Peyer's patch (tissue), 4 donors: ENCODE results near the gene CCM2. TPM values are rescaled to one million over a fixed set of nuclear protein-coding genes. Genes with fewer than 3 reads are reported as not detected.

Experiments
- DNase-seq, 3 donors: peaks; one replicate each; pipeline ENCODE4 v3.0.0-alpha.2; 2017 to 2019
- H3K27ac ChIP-seq, 4 donors: fragments of 200-600 bp; sonication (generic); one replicate each; pipeline ENCODE4 v1.5.1; 2016 to 2019
- H3K27me3 ChIP-seq, 2 donors: fragments of 200-600 bp; sonication (generic); one replicate each; pipeline ENCODE4 v1.5.1; 2019
- H3K36me3 ChIP-seq, 3 donors: fragments of 200-600 bp; sonication (generic); one replicate each; pipeline ENCODE4 v1.5.1; 2016 to 2019
- H3K4me1 ChIP-seq, 4 donors: fragments of 200-600 bp; sonication (generic); one replicate each; pipeline ENCODE4 v1.5.1; 2016 to 2019
- H3K4me3 ChIP-seq, 4 donors: fragments of 200-600 bp; sonication (generic); 1 replicate in 3 of 4; 2 replicates in 1 of 4; pipeline ENCODE4 v1.5.1; 2016 to 2019; ENCODE audit warnings: mild to moderate bottlenecking in 1 of 4
- H3K9me3 ChIP-seq, 4 donors: fragments of 200-600 bp; sonication (generic); one replicate each; pipeline ENCODE4 v1.5.1; 2016 to 2019; ENCODE audit warnings: mild to moderate bottlenecking in 1 of 4
- POLR2A ChIP-seq, 2 donors: fragments of 450-650 bp; IDR thresholded peaks; one replicate each; pipeline ENCODE4 v1.5.1; 2017; ENCODE audit warnings: antibody characterized with exemption in 2 of 2, mild to moderate bottlenecking in 2 of 2, moderate library complexity in 2 of 2
- total RNA-seq, 4 donors: library from RNA; depleted of rRNA; stranded (reverse); fragments of >200 nt; gene quantifications; one replicate each; pipeline ENCODE4 v1.1.0, GENCODE V29; 2016
- TF ChIP-seq, protein P1 (sequence below), 6 experiments: fragments of 450-650 bp in 4 of 6; fragments of 200-600 bp in 2 of 6; sonication (generic) in 1 of 6; IDR thresholded peaks; one replicate each; pipeline ENCODE4 v1.5.1; 2017 to 2019; ENCODE audit warnings: antibody characterized with exemption in 6 of 6, mild to moderate bottlenecking in 3 of 6, moderate library complexity in 1 of 6

Gene CCM2
- total RNA-seq, 4 donors from 2014 or later: 23.3 to 49.5 (median 32.5) TPM

DNA sequence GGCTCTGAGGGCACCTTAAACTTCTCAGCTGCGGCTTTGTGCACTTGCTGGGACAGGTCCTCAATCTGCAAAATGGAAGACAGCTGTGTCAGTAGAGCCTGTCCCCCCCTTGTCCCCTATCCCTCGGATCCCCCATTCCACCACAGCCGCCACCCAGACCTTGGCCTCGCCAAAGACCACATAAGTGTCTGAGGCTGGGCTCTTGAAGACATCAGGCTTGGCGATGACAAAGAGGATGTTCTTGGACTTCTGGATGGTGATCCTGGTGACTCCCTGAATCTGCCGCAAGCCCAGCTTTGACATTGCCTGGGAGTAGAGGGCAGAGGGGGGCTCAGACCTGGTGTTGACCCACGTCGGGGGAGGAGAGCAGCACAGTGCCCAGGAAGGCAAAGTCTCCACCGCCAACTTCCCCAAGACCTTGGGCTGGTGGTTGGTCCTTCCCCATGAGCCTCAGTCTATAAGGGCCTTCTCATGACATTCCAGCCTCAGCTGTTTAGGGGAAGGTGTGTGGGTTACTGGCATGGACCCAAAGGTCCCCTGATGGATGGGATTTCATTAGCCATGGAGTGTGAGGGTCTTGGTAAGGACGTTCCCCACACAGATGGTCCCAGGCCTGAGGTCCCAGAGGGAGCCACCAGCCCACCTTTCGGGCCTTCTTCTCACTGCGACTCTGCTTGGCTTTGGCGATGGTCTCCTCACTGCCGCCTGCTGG, 81.1 kb downstream of the CCM2 start:
- no peak for DNase-seq
- TF ChIP-seq, protein P1, sequence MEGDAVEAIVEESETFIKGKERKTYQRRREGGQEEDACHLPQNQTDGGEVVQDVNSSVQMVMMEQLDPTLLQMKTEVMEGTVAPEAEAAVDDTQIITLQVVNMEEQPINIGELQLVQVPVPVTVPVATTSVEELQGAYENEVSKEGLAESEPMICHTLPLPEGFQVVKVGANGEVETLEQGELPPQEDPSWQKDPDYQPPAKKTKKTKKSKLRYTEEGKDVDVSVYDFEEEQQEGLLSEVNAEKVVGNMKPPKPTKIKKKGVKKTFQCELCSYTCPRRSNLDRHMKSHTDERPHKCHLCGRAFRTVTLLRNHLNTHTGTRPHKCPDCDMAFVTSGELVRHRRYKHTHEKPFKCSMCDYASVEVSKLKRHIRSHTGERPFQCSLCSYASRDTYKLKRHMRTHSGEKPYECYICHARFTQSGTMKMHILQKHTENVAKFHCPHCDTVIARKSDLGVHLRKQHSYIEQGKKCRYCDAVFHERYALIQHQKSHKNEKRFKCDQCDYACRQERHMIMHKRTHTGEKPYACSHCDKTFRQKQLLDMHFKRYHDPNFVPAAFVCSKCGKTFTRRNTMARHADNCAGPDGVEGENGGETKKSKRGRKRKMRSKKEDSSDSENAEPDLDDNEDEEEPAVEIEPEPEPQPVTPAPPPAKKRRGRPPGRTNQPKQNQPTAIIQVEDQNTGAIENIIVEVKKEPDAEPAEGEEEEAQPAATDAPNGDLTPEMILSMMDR (IDR thresholded peaks at IDR 0.05): no peak
- TF ChIP-seq POLR2A (IDR thresholded peaks at IDR 0.05): no peak
- no peak overlapping the region for H3K27ac ChIP-seq

DNA sequence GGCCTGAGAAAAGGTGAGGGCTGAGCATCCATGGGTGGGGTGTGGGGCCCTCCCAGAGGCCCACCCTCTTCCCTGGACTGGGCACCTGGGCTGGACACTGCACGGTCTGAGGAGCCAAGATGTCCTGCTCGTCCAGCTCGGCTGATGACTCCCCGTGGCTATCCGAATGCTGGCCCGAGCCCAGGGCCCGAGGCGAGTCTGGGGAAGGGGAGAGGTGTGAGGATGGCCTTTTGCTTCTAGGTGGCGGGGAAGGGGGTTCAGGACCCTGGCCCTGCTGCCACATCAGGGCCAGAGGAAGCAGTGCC, 81.6 kb downstream of the CCM2 start:
- no peak for DNase-seq
- no peaks in the 10 kb centered on the region for H3K27me3 ChIP-seq
- TF ChIP-seq POLR2A (IDR thresholded peaks at IDR 0.05): no peak
- TF ChIP-seq, protein P1 (IDR thresholded peaks at IDR 0.05): no peak

More for the DNA sequence above, 81.1 kb downstream of the CCM2 start:
- H3K9me3 ChIP-seq: no peaks in the 10 kb centered on the region
- no peak overlapping the region for H3K4me3 ChIP-seq
- no peaks in the 10 kb centered on the region for H3K4me1 ChIP-seq
- no peaks in the 10 kb centered on the region for H3K27me3 ChIP-seq
- peaks cover 0 to 11% (median 0%) of the 10 kb centered on the region in 3 donors for H3K36me3 ChIP-seq

DNA sequence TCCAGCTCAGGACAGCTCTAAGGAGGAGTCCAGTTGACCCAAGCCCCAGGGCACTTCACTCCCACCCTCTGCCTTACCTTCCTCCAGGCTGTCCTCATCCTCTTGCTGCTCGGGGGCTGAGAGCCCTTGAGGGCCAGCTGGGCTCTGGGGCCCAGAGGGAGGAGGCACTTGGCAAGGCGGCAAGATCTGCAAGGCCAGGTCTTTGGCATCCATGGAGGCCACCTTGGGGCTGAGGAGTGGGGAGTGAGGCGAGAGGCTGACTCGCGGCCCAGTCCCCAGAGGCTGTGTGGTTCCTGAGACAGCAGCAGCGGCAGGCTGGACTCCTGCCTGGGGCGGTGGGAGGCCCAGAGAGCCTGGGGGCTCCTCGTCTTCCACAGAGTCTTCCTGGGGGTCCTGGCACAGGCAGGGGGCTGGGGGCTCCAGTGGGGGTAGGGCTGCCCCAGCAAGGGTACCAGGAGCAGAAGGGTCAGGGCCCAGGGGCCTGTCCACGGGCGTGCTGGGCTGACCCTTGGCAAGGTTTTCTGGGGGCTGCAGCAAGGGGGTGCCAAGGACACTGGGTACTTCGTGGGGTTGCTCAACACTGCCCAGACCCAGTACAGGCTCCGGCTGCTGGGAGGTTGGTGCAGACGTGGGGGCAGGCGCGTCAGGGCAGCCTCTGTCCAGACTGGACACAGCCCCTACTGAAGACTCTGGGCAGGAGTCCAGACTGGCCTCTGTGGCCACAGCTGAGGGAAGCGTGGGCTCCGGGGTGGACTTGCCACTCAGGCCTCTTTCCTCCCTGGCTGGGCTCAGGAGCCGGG, 82.2 kb downstream of the CCM2 start:
- no peak for DNase-seq
- no peak overlapping the region for H3K27ac ChIP-seq
- H3K4me1 ChIP-seq: no peaks in the 10 kb centered on the region

More for the DNA sequence above, 81.6 kb downstream of the CCM2 start:
- H3K9me3 ChIP-seq: no peaks in the 10 kb centered on the region
- no peak overlapping the region for H3K27ac ChIP-seq
- H3K36me3 ChIP-seq: peaks cover 0 to 6% (median 0%) of the 10 kb centered on the region in 3 donors
- no peaks in the 10 kb centered on the region for H3K4me1 ChIP-seq
- H3K4me3 ChIP-seq: no peak overlapping the region

DNA sequence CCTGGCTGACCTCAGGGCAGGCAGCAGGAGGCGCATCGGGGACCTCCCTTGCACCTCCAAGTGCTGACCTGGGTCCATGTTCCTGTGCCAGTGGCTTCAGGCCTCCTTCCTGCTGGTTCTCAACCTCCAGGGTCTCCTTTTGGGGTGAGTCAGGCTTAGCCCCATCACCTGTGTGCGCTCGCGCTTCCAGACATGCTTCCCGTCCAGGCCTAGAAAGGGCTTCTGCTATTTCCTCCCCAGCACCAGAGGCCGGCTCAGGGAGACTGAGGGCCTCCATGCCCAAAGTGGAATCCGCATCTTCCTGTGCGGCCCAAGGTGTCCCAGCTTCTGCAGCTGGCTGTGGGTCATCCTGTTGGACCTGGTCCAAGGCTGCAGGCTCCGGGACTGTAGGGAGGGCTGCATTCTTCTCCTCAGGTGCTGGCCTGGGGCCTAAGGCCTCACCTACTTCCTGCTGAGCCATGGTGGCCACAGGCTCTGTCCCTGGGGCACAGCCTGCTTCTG, 82.9 kb downstream of the CCM2 start:
- DNase-seq: no peak
- TF ChIP-seq POLR2A (IDR thresholded peaks at IDR 0.05): no peak
- TF ChIP-seq, protein P1 (IDR thresholded peaks at IDR 0.05): no peak

More for the DNA sequence above, 82.2 kb downstream of the CCM2 start:
- H3K9me3 ChIP-seq: no peaks in the 10 kb centered on the region
- no peak overlapping the region for H3K4me3 ChIP-seq
- H3K27me3 ChIP-seq: no peaks in the 10 kb centered on the region
- no peaks in the 10 kb centered on the region for H3K36me3 ChIP-seq
- TF ChIP-seq, protein P1 (IDR thresholded peaks at IDR 0.05): no peak
- no peak for TF ChIP-seq POLR2A (IDR thresholded peaks at IDR 0.05)

DNA sequence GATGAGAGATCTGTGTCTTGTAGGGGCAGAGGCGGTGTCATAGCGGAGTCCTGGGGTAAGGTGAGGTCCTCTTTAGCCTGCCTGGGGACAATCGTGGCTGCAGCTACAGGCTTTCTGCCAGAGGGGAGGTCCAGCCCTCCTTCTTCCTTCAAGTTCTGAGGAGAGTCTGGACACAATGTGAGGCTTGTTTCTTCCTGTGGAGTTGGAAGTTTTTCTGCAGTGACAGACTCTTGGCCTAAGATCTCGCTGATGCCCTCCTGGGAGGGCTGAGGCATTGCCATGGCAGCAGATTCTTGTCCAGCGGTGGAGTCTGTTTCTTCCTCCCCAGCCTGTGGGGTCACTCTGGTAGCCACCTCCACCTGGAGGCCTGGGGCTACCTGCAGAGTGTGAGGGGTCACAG, 84.3 kb downstream of the CCM2 start:
- Histone ChIP-seq H3K9me3 (no peaks in the 10 kb centered on the region), H3K4me3 (no peak overlapping the region), H3K27ac (no peak overlapping the region), H3K36me3 (no peaks in the 10 kb centered on the region), H3K27me3 (no peaks in the 10 kb centered on the region), H3K4me1 (peaks cover 0 to 11% (median 3%) of the 10 kb centered on the region in 4 donors)
- TF ChIP-seq POLR2A (IDR thresholded peaks at IDR 0.05): no peak
- TF ChIP-seq, protein P1 (IDR thresholded peaks at IDR 0.05): no peak
- DNase-seq: no peak

More for the DNA sequence above, 82.9 kb downstream of the CCM2 start:
- no peaks in the 10 kb centered on the region for H3K9me3 ChIP-seq
- no peaks in the 10 kb centered on the region for H3K36me3 ChIP-seq
- no peak overlapping the region for H3K4me3 ChIP-seq
- no peaks in the 10 kb centered on the region for H3K4me1 ChIP-seq
- no peaks in the 10 kb centered on the region for H3K27me3 ChIP-seq
- H3K27ac ChIP-seq: no peak overlapping the region
